ENCODE data around the gene SLC35F3. TPM values are rescaled to one million over a fixed set of nuclear protein-coding genes. Genes with fewer than 3 reads are reported as not detected.

The SLC35F3 gene
- total and polyA plus RNA-seq, 9 of the 15 experiments (the other 6 are each of a cell fraction or from before 2014, with no cell fraction given): 0.04 to 0.07 (median 0.04) TPM; not detected in 6

DNA sequence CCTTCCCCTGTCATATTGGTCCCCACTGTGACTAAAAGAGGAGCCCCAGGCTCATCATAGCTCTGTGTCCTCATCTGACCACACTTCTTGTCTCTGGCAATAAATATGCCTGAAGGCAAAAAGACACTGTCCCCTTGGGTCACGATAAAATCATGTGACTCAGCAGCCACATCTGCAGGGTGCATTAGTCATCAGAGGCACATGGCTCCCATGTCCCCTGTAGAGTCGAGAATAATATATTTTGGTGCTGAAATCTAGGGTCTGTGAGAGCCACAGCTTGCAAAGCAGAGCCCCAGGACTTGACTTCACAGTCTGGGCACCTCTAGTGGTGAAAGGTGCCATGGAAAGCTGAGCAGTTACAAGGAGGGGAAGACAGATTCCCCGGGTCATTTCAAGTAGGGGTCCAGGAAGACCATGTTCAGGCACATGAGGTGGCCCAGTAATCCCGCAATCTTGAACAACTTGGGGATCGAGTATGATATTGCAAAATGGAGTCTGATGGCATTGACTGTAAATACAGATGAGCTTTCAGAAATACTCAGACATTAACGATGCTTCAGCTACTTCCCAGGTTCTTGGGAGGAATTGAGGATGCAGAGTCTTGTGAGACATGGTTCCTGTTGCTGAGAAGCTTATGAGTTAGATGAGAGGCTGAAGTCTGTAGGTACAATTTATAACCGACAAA lies 68.6 kb downstream of the SLC35F3 start (continued):
- TF ChIP-seq, protein P1, sequence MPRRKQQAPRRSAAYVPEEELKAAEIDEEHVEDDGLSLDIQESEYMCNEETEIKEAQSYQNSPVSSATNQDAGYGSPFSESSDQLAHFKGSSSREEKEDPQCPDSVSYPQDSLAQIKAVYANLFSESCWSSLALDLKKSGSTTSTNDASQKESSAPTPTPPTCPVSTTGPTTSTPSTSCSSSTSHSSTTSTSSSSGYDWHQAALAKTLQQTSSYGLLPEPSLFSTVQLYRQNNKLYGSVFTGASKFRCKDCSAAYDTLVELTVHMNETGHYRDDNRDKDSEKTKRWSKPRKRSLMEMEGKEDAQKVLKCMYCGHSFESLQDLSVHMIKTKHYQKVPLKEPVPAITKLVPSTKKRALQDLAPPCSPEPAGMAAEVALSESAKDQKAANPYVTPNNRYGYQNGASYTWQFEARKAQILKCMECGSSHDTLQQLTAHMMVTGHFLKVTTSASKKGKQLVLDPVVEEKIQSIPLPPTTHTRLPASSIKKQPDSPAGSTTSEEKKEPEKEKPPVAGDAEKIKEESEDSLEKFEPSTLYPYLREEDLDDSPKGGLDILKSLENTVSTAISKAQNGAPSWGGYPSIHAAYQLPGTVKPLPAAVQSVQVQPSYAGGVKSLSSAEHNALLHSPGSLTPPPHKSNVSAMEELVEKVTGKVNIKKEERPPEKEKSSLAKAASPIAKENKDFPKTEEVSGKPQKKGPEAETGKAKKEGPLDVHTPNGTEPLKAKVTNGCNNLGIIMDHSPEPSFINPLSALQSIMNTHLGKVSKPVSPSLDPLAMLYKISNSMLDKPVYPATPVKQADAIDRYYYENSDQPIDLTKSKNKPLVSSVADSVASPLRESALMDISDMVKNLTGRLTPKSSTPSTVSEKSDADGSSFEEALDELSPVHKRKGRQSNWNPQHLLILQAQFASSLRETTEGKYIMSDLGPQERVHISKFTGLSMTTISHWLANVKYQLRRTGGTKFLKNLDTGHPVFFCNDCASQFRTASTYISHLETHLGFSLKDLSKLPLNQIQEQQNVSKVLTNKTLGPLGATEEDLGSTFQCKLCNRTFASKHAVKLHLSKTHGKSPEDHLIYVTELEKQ (CRISPR knock-in tag; IDR thresholded peaks at IDR 0.05): no peak
- TF ChIP-seq PTBP1 (IDR thresholded peaks at IDR 0.05; ENCODE audit: low read depth, low read length): no peak
- TF ChIP-seq, protein P2, sequence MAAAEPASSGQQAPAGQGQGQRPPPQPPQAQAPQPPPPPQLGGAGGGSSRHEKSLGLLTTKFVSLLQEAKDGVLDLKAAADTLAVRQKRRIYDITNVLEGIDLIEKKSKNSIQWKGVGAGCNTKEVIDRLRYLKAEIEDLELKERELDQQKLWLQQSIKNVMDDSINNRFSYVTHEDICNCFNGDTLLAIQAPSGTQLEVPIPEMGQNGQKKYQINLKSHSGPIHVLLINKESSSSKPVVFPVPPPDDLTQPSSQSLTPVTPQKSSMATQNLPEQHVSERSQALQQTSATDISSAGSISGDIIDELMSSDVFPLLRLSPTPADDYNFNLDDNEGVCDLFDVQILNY (CRISPR knock-in tag; IDR thresholded peaks at IDR 0.05): no peak
- no peak for TF ChIP-seq RBM14 (IDR thresholded peaks at IDR 0.05; ENCODE audit: borderline replicate concordance, insufficient read depth, low read depth, low read length)
- TF ChIP-seq NCOR1 (IDR thresholded peaks at IDR 0.05): peak; percentile 75
- TF ChIP-seq XRCC3 (IDR thresholded peaks at IDR 0.05): no peak
- TF ChIP-seq, protein P3, sequence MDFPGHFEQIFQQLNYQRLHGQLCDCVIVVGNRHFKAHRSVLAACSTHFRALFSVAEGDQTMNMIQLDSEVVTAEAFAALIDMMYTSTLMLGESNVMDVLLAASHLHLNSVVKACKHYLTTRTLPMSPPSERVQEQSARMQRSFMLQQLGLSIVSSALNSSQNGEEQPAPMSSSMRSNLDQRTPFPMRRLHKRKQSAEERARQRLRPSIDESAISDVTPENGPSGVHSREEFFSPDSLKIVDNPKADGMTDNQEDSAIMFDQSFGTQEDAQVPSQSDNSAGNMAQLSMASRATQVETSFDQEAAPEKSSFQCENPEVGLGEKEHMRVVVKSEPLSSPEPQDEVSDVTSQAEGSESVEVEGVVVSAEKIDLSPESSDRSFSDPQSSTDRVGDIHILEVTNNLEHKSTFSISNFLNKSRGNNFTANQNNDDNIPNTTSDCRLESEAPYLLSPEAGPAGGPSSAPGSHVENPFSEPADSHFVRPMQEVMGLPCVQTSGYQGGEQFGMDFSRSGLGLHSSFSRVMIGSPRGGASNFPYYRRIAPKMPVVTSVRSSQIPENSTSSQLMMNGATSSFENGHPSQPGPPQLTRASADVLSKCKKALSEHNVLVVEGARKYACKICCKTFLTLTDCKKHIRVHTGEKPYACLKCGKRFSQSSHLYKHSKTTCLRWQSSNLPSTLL (IDR thresholded peaks at IDR 0.05): no peak
- TF ChIP-seq BHLHE40 (IDR thresholded peaks at IDR 0.05; ENCODE audit: low read length): peak; percentile 84
- TF ChIP-seq ZNF444 (CRISPR knock-in tag; IDR thresholded peaks at IDR 0.05): no peak
- TF ChIP-seq, protein P4, sequence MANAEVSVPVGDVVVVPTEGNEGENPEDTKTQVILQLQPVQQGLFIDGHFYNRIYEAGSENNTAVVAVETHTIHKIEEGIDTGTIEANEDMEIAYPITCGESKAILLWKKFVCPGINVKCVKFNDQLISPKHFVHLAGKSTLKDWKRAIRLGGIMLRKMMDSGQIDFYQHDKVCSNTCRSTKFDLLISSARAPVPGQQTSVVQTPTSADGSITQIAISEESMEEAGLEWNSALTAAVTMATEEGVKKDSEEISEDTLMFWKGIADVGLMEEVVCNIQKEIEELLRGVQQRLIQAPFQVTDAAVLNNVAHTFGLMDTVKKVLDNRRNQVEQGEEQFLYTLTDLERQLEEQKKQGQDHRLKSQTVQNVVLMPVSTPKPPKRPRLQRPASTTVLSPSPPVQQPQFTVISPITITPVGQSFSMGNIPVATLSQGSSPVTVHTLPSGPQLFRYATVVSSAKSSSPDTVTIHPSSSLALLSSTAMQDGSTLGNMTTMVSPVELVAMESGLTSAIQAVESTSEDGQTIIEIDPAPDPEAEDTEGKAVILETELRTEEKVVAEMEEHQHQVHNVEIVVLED (CRISPR knock-in tag; IDR thresholded peaks at IDR 0.05): no peak
- no peak for TF ChIP-seq SMAD2 (IDR thresholded peaks at IDR 0.05; ENCODE audit: low read depth, low read length)
- TF ChIP-seq NFYB (IDR thresholded peaks at IDR 0.05; ENCODE audit: extremely low read depth, insufficient read length): no peak
- peak; percentile 96 for TF ChIP-seq ZNF589 (CRISPR knock-in tag; IDR thresholded peaks at IDR 0.05; ENCODE audit: low read depth)
- no peak; the same call in 1 of the 2 replicates for TF ChIP-seq RB1 (IDR thresholded peaks at IDR 0.05; ENCODE audit: low read depth)
- TF ChIP-seq, protein P5, sequence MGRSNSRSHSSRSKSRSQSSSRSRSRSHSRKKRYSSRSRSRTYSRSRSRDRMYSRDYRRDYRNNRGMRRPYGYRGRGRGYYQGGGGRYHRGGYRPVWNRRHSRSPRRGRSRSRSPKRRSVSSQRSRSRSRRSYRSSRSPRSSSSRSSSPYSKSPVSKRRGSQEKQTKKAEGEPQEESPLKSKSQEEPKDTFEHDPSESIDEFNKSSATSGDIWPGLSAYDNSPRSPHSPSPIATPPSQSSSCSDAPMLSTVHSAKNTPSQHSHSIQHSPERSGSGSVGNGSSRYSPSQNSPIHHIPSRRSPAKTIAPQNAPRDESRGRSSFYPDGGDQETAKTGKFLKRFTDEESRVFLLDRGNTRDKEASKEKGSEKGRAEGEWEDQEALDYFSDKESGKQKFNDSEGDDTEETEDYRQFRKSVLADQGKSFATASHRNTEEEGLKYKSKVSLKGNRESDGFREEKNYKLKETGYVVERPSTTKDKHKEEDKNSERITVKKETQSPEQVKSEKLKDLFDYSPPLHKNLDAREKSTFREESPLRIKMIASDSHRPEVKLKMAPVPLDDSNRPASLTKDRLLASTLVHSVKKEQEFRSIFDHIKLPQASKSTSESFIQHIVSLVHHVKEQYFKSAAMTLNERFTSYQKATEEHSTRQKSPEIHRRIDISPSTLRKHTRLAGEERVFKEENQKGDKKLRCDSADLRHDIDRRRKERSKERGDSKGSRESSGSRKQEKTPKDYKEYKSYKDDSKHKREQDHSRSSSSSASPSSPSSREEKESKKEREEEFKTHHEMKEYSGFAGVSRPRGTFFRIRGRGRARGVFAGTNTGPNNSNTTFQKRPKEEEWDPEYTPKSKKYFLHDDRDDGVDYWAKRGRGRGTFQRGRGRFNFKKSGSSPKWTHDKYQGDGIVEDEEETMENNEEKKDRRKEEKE (IDR thresholded peaks at IDR 0.05; ENCODE audit: borderline replicate concordance in 1 of 2, control insufficient read depth in 1 of 2, low read depth in 2 of 2, low read length in 1 of 2): no peak
- TF ChIP-seq ELF2 (CRISPR knock-in tag; IDR thresholded peaks at IDR 0.05): no peak

Data from K562 (cell line).